Skeletal muscle cell (primary cell): Measurements from ENCODE around the gene KCNJ6.

Experiments used
- DNase-seq: peaks from one replicate; pipeline ENCODE4 v3.0.0-alpha.2; 2010; ENCODE audit warnings: low read depth
- H3K4me3 ChIP-seq: 2 replicates; pipeline ENCODE4 v1.5.1; 2011; ENCODE audit warnings: low read depth, mild to moderate bottlenecking, control low read depth, low read length, moderate library complexity

Gene KCNJ6

GRCh38 chr21:37636152-37636860 lies 280.0 kb downstream of the KCNJ6 start:
- H3K4me3 ChIP-seq: no peak overlapping the region
- DNase-seq: peak; percentile 88

- no peak for DNase-seq
- no peak overlapping the region for H3K4me3 ChIP-seq
Observed at GRCh38 chr21:37631319-37632117, 284.7 kb downstream of the KCNJ6 start.

- no peak for DNase-seq
- no peak overlapping the region for H3K4me3 ChIP-seq
Observed at GRCh38 chr21:37630872-37631271, 285.4 kb downstream of the KCNJ6 start.

- DNase-seq: no peak
Observed at GRCh38 chr21:37628362-37628761, 287.9 kb downstream of the KCNJ6 start.

GRCh38 chr21:37627561-37627960 lies 288.7 kb downstream of the KCNJ6 start:
- no peak for DNase-seq
- H3K4me3 ChIP-seq: no peak overlapping the region

More at GRCh38 chr21:37628362-37628761, 287.9 kb downstream of the KCNJ6 start:
- H3K4me3 ChIP-seq: no peak overlapping the region

GRCh38 chr21:37627074-37627473 lies 289.2 kb downstream of the KCNJ6 start:
- no peak for DNase-seq
- H3K4me3 ChIP-seq: no peak overlapping the region

GRCh38 chr21:37626320-37626719 lies 289.9 kb downstream of the KCNJ6 start:
- H3K4me3 ChIP-seq: no peak overlapping the region
- DNase-seq: no peak

- no peak overlapping the region for H3K4me3 ChIP-seq
- DNase-seq: no peak
Observed at GRCh38 chr21:37623689-37624088, 292.6 kb downstream of the KCNJ6 start.

- no peak overlapping the region for H3K4me3 ChIP-seq
- no peak for DNase-seq
Observed at GRCh38 chr21:37623183-37623582, 293.1 kb downstream of the KCNJ6 start.

GRCh38 chr21:37622755-37623154 lies 293.5 kb downstream of the KCNJ6 start:
- DNase-seq: no peak
- no peak overlapping the region for H3K4me3 ChIP-seq

- H3K4me3 ChIP-seq: no peak overlapping the region
- no peak for DNase-seq
Observed at GRCh38 chr21:37620401-37620800, 295.9 kb downstream of the KCNJ6 start.

GRCh38 chr21:37619464-37619974 lies 296.7 kb downstream of the KCNJ6 start:
- no peak overlapping the region for H3K4me3 ChIP-seq
- no peak for DNase-seq

- H3K4me3 ChIP-seq: no peak overlapping the region
- no peak for DNase-seq
Observed at GRCh38 chr21:37618081-37618480, 298.2 kb downstream of the KCNJ6 start.

GRCh38 chr21:37615962-37616361 lies 300.3 kb downstream of the KCNJ6 start:
- DNase-seq: no peak
- no peak overlapping the region for H3K4me3 ChIP-seq

- no peak for DNase-seq
- no peak overlapping the region for H3K4me3 ChIP-seq
Observed at GRCh38 chr21:37614351-37614875, 301.8 kb downstream of the KCNJ6 start.

GRCh38 chr21:37607081-37607480 lies 309.2 kb downstream of the KCNJ6 start:
- no peak for DNase-seq
- H3K4me3 ChIP-seq: no peak overlapping the region

GRCh38 chr21:37606549-37606948 lies 309.7 kb downstream of the KCNJ6 start:
- no peak overlapping the region for H3K4me3 ChIP-seq
- no peak for DNase-seq

GRCh38 chr21:37605006-37605405 lies 311.3 kb downstream of the KCNJ6 start:
- no peak overlapping the region for H3K4me3 ChIP-seq
- no peak for DNase-seq

GRCh38 chr21:37603129-37603528 lies 313.1 kb downstream of the KCNJ6 start:
- no peak for DNase-seq
- H3K4me3 ChIP-seq: no peak overlapping the region

GRCh38 chr21:37601915-37602314 lies 314.3 kb downstream of the KCNJ6 start:
- DNase-seq: no peak
- H3K4me3 ChIP-seq: no peak overlapping the region
